ENCODE results near the gene DNM3. TPM values are rescaled to one million over a fixed set of nuclear protein-coding genes. Genes with fewer than 3 reads are reported as not detected.

DNM3 gene
- total RNA-seq, 4 donors from 2014 or later: 2.7 to 3.3 TPM; not detected in 2

- TF ChIP-seq EP300 (IDR thresholded peaks at IDR 0.05; ENCODE audit: low read depth): no peak
- TF ChIP-seq POLR2A (IDR thresholded peaks at IDR 0.05): no peak
- TF ChIP-seq POLR2AphosphoS5 (IDR thresholded peaks at IDR 0.05): no peak
- no peak for TF ChIP-seq CTCF (IDR thresholded peaks at IDR 0.05)
- in situ Hi-C loops (cut with MboI; ENCODE audit: low pct_ligation_motif_present in 1 of 4, low pct_unique_long_range_greater_than_20kb in 1 of 4, low sequenced_read_pairs in 3 of 4) (no loop called here), intact Hi-C loops (cut with DNase I; ENCODE audit: low total_unique reads) (no loop called here)
- no peaks in the 10 kb centered on the region for H3K36me3 ChIP-seq
- H3K4me3 ChIP-seq: no peak overlapping the region
- H3K27me3 ChIP-seq: no peaks in the 10 kb centered on the region
- 86 to 90% methylated on average over 3 to 4 of the region's 4 CpGs for WGBS, 2 donors (ENCODE audit: low coverage in 1 of 2)
- no peak for DNase-seq
- H3K4me1 ChIP-seq: no peaks in the 10 kb centered on the region
- H3K27ac ChIP-seq: no peak overlapping the region
- no peaks in the 10 kb centered on the region for H3K9me3 ChIP-seq
Measured at GRCh38 chr1:172208635-172209034, 367.3 kb downstream of the DNM3 start.

GRCh38 chr1:172211221-172211620, 369.9 kb downstream of the DNM3 start:
- no peak overlapping the region for H3K27ac ChIP-seq
- in situ Hi-C loops (cut with MboI; ENCODE audit: low pct_ligation_motif_present in 1 of 4, low pct_unique_long_range_greater_than_20kb in 1 of 4, low sequenced_read_pairs in 3 of 4): no loop called here
- H3K4me1 ChIP-seq: no peaks in the 10 kb centered on the region
- no peaks in the 10 kb centered on the region for H3K27me3 ChIP-seq
- no peaks in the 10 kb centered on the region for H3K9me3 ChIP-seq
- no peaks in the 10 kb centered on the region for H3K36me3 ChIP-seq
- intact Hi-C loops (cut with DNase I; ENCODE audit: low total_unique reads): no loop called here
- WGBS, 2 donors (ENCODE audit: low coverage in 1 of 2): 79 to 83% methylated on average over 5 of the region's 5 CpGs
- DNase-seq: no peak
- H3K4me3 ChIP-seq: no peak overlapping the region
- TF ChIP-seq EP300 (IDR thresholded peaks at IDR 0.05; ENCODE audit: low read depth) (no peak), POLR2AphosphoS5 (IDR thresholded peaks at IDR 0.05) (no peak), POLR2A (IDR thresholded peaks at IDR 0.05) (no peak), CTCF (IDR thresholded peaks at IDR 0.05) (no peak)

GRCh38 chr1:172212124-172212523, 370.8 kb downstream of the DNM3 start:
- no peaks in the 10 kb centered on the region for H3K27me3 ChIP-seq
- no peak overlapping the region for H3K4me3 ChIP-seq
- DNase-seq: no peak
- H3K36me3 ChIP-seq: no peaks in the 10 kb centered on the region
- 84 to 86% methylated on average over 3 of the region's 3 CpGs for WGBS, 2 donors (ENCODE audit: low coverage in 1 of 2)
- H3K9me3 ChIP-seq: no peaks in the 10 kb centered on the region
- intact Hi-C loops (cut with DNase I; ENCODE audit: low total_unique reads) (no loop called here), in situ Hi-C loops (cut with MboI; ENCODE audit: low pct_ligation_motif_present in 1 of 4, low pct_unique_long_range_greater_than_20kb in 1 of 4, low sequenced_read_pairs in 3 of 4) (no loop called here)
- no peak overlapping the region for H3K27ac ChIP-seq
- no peak for TF ChIP-seq POLR2AphosphoS5 (IDR thresholded peaks at IDR 0.05)
- TF ChIP-seq EP300 (IDR thresholded peaks at IDR 0.05; ENCODE audit: low read depth): no peak
- TF ChIP-seq CTCF (IDR thresholded peaks at IDR 0.05): no peak
- TF ChIP-seq POLR2A (IDR thresholded peaks at IDR 0.05): no peak
- H3K4me1 ChIP-seq: no peaks in the 10 kb centered on the region

- 90 to 100% methylated on average over 3 of the region's 3 CpGs for WGBS, 2 donors (ENCODE audit: low coverage in 1 of 2)
- DNase-seq: no peak
- no peak overlapping the region for H3K27ac ChIP-seq
- H3K36me3 ChIP-seq: no peaks in the 10 kb centered on the region
- H3K9me3 ChIP-seq: no peaks in the 10 kb centered on the region
- no peaks in the 10 kb centered on the region for H3K27me3 ChIP-seq
- H3K4me3 ChIP-seq: no peak overlapping the region
- in situ Hi-C loops (cut with MboI; ENCODE audit: low pct_ligation_motif_present in 1 of 4, low pct_unique_long_range_greater_than_20kb in 1 of 4, low sequenced_read_pairs in 3 of 4) (no loop called here), intact Hi-C loops (cut with DNase I; ENCODE audit: low total_unique reads) (no loop called here)
- H3K4me1 ChIP-seq: no peaks in the 10 kb centered on the region
- TF ChIP-seq POLR2AphosphoS5 (IDR thresholded peaks at IDR 0.05) (no peak), EP300 (IDR thresholded peaks at IDR 0.05; ENCODE audit: low read depth) (no peak), POLR2A (IDR thresholded peaks at IDR 0.05) (no peak), CTCF (IDR thresholded peaks at IDR 0.05) (no peak)
Measured at GRCh38 chr1:172215006-172215405, 373.7 kb downstream of the DNM3 start.
